Type B pancreatic cell (in vitro differentiated cells): ENCODE measurements around the gene PIK3R4. TPM values are rescaled to one million over a fixed set of nuclear protein-coding genes. Genes with fewer than 3 reads are reported as not detected.
A peak's percentile ranks its signal among the peaks of the same experiment; 100 is the strongest.

Source experiments
- DNase-seq: peaks from one replicate; pipeline ENCODE4 v3.0.0; 2021; ENCODE audit warnings: mixed read lengths; ENCODE audit not compliant: unreplicated experiment; ENCODE audit errors: extremely low spot score
- H3K27ac Mint-ChIP-seq: 2 replicates; pipeline ENCODE4 v1.8.0; 2021; ENCODE audit warnings: mild to moderate bottlenecking, mixed read lengths
- H3K27me3 Mint-ChIP-seq: 2 replicates; pipeline ENCODE4 v1.8.0; 2021; ENCODE audit warnings: mixed read lengths
- H3K36me3 Mint-ChIP-seq: 2 replicates; pipeline ENCODE4 v1.8.0; 2021; ENCODE audit warnings: mixed read lengths
- H3K4me1 Mint-ChIP-seq: one replicate; pipeline ENCODE4 v1.8.0; 2021; ENCODE audit warnings: mixed read lengths; ENCODE audit not compliant: unreplicated experiment
- H3K4me3 Mint-ChIP-seq: 2 replicates; pipeline ENCODE4 v1.8.0; 2021; ENCODE audit warnings: mild to moderate bottlenecking, mixed read lengths
- H3K9me3 Mint-ChIP-seq: 2 replicates; pipeline ENCODE4 v1.8.0; 2021; ENCODE audit warnings: mixed read lengths
- long read RNA-seq: library from polyadenylated mRNA; unstranded; transcript quantifications from one replicate; pipeline ENCODE4 v2.0.0, GENCODE V29; 2020
- total RNA-seq: library from RNA; stranded (reverse); gene quantifications from 2 replicates; pipeline ENCODE4 v1.2.1, GENCODE V29; 2021; ENCODE audit warnings: low replicate concordance
- TF ChIP-seq, protein P1 (sequence below): fragments of 200-600 bp; sonication (generic); conservative IDR thresholded peaks from 2 replicates; pipeline ENCODE4 v1.5.0; 2021; ENCODE audit warnings: antibody characterized with exemption, mild to moderate bottlenecking

PIK3R4 gene
- 24.7 and 26.0 TPM in 2 replicates for total RNA-seq
- long read RNA-seq, partial matches to known transcripts = 17 of 19 reads
- long read RNA-seq, other reads (novel, unspliced or antisense) = 2 of 19 reads

DNA sequence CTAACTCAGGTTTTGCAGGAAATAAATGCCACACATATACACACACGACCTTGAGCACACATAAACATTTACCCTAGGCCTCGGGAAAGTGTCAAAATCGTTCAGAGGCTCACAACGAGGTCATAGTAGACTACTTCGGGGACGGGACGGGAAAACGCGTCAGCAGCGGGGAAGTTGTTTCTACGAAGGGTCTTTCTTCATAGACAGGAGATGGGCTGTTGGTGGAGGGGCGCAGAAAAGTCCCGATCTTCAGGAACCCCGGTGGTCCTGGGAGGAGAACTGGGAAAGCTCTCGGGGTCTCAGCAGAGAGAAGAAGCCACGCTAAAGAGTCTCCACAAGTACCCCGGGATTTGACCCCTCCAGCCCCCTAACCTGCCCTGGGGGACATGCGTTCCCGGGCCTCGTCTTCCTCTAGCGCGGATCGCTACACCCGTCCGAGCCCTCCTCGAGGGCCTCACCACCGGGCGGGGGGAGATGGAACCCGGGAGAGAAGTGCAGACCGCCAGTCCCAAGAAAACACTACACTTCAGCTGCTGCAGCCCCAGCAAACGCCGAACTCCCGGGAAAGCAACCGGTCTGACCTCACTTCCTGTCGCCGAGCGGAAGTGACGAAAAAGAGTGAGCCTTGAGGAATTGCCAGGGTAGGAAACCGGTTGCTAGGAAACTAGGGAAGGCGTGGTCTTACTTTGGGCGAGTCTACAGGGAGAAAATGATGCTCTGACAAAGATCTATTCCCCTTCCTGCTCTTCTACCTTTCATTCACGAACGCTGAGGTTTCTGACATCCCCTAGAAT, at the start of gene PIK3R4:
Gene PIK3R4 (minus strand): TSS at position 584 of the 794 bp plus-strand sequence. CDS start 1,611 bp downstream, outside the sequence.
- H3K9me3 Mint-ChIP-seq = no peaks in the 10 kb centered on the region
- peaks cover 31% of the 10 kb centered on the region for H3K4me1 Mint-ChIP-seq
- DNase-seq = peak; percentile 93
- H3K27ac Mint-ChIP-seq = peak within 1 kb of the TSS; percentile 99
- TF ChIP-seq, protein P1, sequence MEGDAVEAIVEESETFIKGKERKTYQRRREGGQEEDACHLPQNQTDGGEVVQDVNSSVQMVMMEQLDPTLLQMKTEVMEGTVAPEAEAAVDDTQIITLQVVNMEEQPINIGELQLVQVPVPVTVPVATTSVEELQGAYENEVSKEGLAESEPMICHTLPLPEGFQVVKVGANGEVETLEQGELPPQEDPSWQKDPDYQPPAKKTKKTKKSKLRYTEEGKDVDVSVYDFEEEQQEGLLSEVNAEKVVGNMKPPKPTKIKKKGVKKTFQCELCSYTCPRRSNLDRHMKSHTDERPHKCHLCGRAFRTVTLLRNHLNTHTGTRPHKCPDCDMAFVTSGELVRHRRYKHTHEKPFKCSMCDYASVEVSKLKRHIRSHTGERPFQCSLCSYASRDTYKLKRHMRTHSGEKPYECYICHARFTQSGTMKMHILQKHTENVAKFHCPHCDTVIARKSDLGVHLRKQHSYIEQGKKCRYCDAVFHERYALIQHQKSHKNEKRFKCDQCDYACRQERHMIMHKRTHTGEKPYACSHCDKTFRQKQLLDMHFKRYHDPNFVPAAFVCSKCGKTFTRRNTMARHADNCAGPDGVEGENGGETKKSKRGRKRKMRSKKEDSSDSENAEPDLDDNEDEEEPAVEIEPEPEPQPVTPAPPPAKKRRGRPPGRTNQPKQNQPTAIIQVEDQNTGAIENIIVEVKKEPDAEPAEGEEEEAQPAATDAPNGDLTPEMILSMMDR = no peak
- H3K27me3 Mint-ChIP-seq = peaks cover 3% of the 10 kb centered on the region
- peak within 1 kb of the TSS; percentile 94 for H3K4me3 Mint-ChIP-seq
- peaks cover 14% of the 10 kb centered on the region for H3K36me3 Mint-ChIP-seq

DNA sequence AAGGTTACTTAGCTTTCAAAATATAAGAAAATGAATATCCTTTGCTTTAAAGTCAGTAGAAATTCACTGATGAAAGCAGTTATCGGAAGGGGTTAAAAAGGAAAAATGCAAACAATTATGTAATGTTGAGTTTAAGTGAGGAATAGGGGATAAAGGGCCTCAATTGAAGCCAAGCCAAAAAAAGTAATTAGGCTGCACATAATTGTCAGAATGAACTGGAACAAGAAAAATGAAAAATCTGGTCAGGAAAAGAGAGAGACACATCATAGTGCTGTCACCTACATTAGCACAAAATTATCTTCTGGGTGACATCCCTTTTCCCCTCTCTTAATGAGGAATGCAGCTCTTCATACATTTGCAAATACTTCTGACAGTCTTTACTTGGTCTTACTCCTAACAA, 48.8 kb upstream of the PIK3R4 start:
- no peak for DNase-seq
- H3K27me3 Mint-ChIP-seq = peaks cover 26% of the 10 kb centered on the region
- no peak overlapping the region for H3K4me3 Mint-ChIP-seq
- H3K36me3 Mint-ChIP-seq = no peaks in the 10 kb centered on the region
- TF ChIP-seq, protein P1 = no peak
- H3K9me3 Mint-ChIP-seq = no peaks in the 10 kb centered on the region
- H3K27ac Mint-ChIP-seq = no peak overlapping the region
- no peaks in the 10 kb centered on the region for H3K4me1 Mint-ChIP-seq

DNA sequence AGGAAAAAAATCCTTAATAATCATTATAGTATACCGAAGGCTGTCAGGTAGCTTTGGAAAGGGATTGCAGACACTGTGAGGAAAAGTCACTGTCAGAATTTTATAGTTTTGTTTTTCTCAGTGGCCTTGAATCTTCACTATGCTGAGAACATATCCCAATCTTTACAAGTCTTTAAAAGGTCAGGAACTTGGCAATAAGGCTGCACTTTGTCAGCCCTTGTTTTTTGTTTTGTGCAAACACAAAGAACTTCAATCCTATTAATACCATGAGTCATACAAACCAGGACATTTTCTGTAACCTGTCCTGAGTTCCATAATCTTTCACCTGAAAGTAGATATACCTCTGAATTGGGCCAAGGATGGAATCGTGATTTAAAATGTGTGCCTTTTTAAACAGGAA, 45.6 kb upstream of the PIK3R4 start:
- Mint-ChIP-seq H3K27ac (no peak overlapping the region), H3K36me3 (no peaks in the 10 kb centered on the region), H3K9me3 (no peaks in the 10 kb centered on the region), H3K4me1 (no peaks in the 10 kb centered on the region), H3K4me3 (no peak overlapping the region), H3K27me3 (peaks cover 48% of the 10 kb centered on the region)
- TF ChIP-seq, protein P1 = no peak
- no peak for DNase-seq

DNA sequence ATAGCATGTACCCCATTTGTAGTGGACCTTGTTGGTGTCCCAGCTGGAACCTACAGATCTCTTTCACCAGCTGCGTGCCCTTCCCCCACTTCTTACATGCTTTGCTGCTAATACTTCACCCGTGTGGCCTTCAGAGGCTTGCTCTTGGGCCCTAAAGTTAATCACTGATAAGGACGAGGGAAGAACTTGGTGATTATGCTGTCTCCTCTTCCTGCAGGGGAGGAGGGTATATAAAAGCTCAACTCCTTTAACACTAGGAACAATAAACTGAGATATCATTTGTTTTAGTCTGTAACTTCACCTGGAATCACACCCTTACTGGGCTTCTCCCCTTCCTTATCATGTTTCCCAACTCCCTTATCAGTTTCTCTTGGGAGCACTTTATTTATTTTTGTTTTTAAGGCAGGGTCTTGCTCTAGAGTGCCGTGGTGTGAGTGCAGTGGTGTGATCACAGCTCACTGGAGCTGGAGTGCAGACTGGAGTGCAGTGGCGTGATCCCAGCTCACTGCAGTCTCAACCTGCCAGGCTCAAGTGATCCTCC, 43.2 kb upstream of the PIK3R4 start:
- TF ChIP-seq, protein P1 = no peak
- no peaks in the 10 kb centered on the region for H3K4me1 Mint-ChIP-seq
- H3K27ac Mint-ChIP-seq = no peak overlapping the region
- no peak for DNase-seq
- peaks cover 72% of the 10 kb centered on the region for H3K27me3 Mint-ChIP-seq
- no peaks in the 10 kb centered on the region for H3K9me3 Mint-ChIP-seq
- no peak overlapping the region for H3K4me3 Mint-ChIP-seq
- no peaks in the 10 kb centered on the region for H3K36me3 Mint-ChIP-seq

DNA sequence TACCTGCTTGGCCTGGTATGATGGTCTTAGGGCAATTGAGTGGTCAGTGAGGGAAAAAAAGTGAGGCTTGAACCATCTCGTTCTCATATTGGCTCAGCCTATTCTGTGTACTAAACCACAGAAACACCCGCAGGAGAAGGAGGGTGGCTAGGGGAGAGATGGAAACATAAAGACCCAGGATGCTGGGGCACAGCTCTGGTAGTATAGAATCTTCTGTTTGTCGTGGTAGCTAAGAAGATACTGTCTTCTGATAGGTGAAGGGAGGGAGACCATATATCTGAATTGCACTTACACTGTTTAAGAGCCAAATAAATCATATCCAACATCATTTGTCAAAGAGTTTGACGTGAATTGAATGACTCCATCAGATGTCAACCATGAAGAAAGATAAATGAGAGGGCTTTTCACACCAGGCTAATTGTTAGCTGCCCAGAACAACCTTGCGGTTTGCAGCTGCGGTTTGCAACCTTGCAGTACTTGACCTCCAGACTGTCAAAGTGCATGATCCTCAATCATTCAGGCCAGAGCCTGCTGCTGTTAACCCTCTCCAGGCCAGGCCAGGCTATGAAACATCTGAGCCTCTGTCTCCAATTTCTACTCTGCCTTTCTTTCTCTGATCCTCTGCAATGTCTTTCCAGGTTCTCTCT, 40.9 kb upstream of the PIK3R4 start:
- Mint-ChIP-seq H3K9me3 (no peaks in the 10 kb centered on the region), H3K27me3 (peaks cover 66% of the 10 kb centered on the region), H3K27ac (no peak overlapping the region), H3K4me1 (no peaks in the 10 kb centered on the region), H3K4me3 (no peak overlapping the region), H3K36me3 (no peaks in the 10 kb centered on the region)
- no peak for DNase-seq
- TF ChIP-seq, protein P1 = no peak
